ENCODE results near the gene DUSP7.

Gene DUSP7

GRCh38 chr3:52086976-52087663 is 30.7 kb upstream of the DUSP7 start:
- DNase-seq (ENCODE audit: low spot score): no peak

GRCh38 chr3:52086461-52086860 is 30.1 kb upstream of the DUSP7 start:
- no peak for DNase-seq (ENCODE audit: low spot score)

GRCh38 chr3:52085681-52086282 is 29.4 kb upstream of the DUSP7 start:
- no peak for DNase-seq (ENCODE audit: low spot score)

- no peak for DNase-seq (ENCODE audit: low spot score)
These were observed 28.7 kb upstream of the DUSP7 start for GRCh38 chr3:52084954-52085680.

GRCh38 chr3:52084216-52084945 is 28.0 kb upstream of the DUSP7 start:
- DNase-seq (ENCODE audit: low spot score): no peak

- no peak for DNase-seq (ENCODE audit: low spot score)
These were observed 27.3 kb upstream of the DUSP7 start for GRCh38 chr3:52083556-52084087.

GRCh38 chr3:52082951-52083350 is 26.6 kb upstream of the DUSP7 start:
- no peak for DNase-seq (ENCODE audit: low spot score)

- no peak for DNase-seq (ENCODE audit: low spot score)
These were observed 24.7 kb upstream of the DUSP7 start for GRCh38 chr3:52080830-52081719.

- DNase-seq (ENCODE audit: low spot score): no peak
These were observed 23.6 kb upstream of the DUSP7 start for GRCh38 chr3:52079958-52080357.

- no peak for DNase-seq (ENCODE audit: low spot score)
These were observed 22.6 kb upstream of the DUSP7 start for GRCh38 chr3:52078781-52079560.

- no peak for DNase-seq (ENCODE audit: low spot score)
These were observed 21.6 kb upstream of the DUSP7 start for GRCh38 chr3:52077925-52078324.

- DNase-seq (ENCODE audit: low spot score): no peak
These were observed 20.8 kb upstream of the DUSP7 start for GRCh38 chr3:52076896-52077780.

- no peak for DNase-seq (ENCODE audit: low spot score)
These were observed 17.1 kb upstream of the DUSP7 start for GRCh38 chr3:52073490-52073889.

GRCh38 chr3:52072471-52072870 is 16.1 kb upstream of the DUSP7 start:
- no peak for DNase-seq (ENCODE audit: low spot score)

- no peak for DNase-seq (ENCODE audit: low spot score)
These were observed 15.6 kb upstream of the DUSP7 start for GRCh38 chr3:52072020-52072419.

GRCh38 chr3:52070724-52071621 is 14.6 kb upstream of the DUSP7 start:
- DNase-seq (ENCODE audit: low spot score): no peak

- peak; percentile 62 for DNase-seq (ENCODE audit: low spot score)
These were observed 13.5 kb upstream of the DUSP7 start for GRCh38 chr3:52069855-52070254.

GRCh38 chr3:52069135-52069534 is 12.8 kb upstream of the DUSP7 start:
- DNase-seq (ENCODE audit: low spot score): no peak

All from SK-N-DZ (cell line).